Measurements from ENCODE around the gene ATXN2L.

DNA sequence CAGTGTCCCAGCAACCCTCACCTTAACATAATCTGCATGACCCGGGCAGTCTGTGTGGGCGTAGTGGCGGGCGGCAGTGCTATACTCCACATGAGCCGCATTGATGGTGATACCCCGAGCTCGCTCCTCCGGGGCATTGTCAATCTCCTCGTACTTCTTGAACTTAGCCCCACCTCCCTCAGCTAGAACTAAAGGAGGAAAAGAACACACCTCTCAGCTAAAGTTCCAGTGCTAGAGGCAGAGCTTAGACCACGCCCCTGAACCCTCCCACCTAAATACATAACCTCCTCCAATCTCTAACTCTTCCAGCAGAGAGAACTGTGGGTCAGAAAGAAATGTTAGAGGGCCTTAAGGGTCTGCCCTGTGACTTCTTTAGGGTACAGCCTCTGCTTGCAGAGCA lies 22.5 kb downstream of the ATXN2L start:
- TF ChIP-seq JUNB (CRISPR knock-in tag; IDR thresholded peaks at IDR 0.05; ENCODE audit: borderline replicate concordance): no peak
- peak in 1 of 2 experiments; percentile 47; a peak in 2 of 4 replicates for TF ChIP-seq POLR2A (IDR thresholded peaks at IDR 0.05; ENCODE audit: insufficient read depth in 1 of 2, low read depth in 2 of 2, low read length in 2 of 2)
- TF ChIP-seq TBX2 (CRISPR knock-in tag; IDR thresholded peaks at IDR 0.05; ENCODE audit: borderline replicate concordance): no peak
- no peak for TF ChIP-seq ZBTB7A (CRISPR knock-in tag; IDR thresholded peaks at IDR 0.05)
- TF ChIP-seq SNRNP70 (IDR thresholded peaks at IDR 0.05; ENCODE audit: low read depth, low read length): no peak
- TF ChIP-seq, protein P1, sequence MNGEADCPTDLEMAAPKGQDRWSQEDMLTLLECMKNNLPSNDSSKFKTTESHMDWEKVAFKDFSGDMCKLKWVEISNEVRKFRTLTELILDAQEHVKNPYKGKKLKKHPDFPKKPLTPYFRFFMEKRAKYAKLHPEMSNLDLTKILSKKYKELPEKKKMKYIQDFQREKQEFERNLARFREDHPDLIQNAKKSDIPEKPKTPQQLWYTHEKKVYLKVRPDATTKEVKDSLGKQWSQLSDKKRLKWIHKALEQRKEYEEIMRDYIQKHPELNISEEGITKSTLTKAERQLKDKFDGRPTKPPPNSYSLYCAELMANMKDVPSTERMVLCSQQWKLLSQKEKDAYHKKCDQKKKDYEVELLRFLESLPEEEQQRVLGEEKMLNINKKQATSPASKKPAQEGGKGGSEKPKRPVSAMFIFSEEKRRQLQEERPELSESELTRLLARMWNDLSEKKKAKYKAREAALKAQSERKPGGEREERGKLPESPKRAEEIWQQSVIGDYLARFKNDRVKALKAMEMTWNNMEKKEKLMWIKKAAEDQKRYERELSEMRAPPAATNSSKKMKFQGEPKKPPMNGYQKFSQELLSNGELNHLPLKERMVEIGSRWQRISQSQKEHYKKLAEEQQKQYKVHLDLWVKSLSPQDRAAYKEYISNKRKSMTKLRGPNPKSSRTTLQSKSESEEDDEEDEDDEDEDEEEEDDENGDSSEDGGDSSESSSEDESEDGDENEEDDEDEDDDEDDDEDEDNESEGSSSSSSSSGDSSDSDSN (CRISPR knock-in tag; IDR thresholded peaks at IDR 0.05): no peak
- no peak for TF ChIP-seq MIXL1 (CRISPR knock-in tag; IDR thresholded peaks at IDR 0.05)
- TF ChIP-seq RAD51 (IDR thresholded peaks at IDR 0.05; ENCODE audit: borderline replicate concordance): no peak
- TF ChIP-seq ZNF12 (CRISPR knock-in tag; IDR thresholded peaks at IDR 0.05): no peak
